Nephron progenitor cell (in vitro differentiated cells): ENCODE measurements around the gene RAPGEF1.
A peak's percentile ranks its signal among the peaks of the same experiment; 100 is the strongest.

Source experiments
- DNase-seq: peaks from one replicate; pipeline ENCODE4 v3.0.0; 2021
- H3K27ac Mint-ChIP-seq: 2 replicates; pipeline ENCODE4 v1.8.0; 2021; ENCODE audit warnings: mild to moderate bottlenecking, moderate library complexity, mixed read lengths
- H3K27me3 Mint-ChIP-seq: 2 replicates; pipeline ENCODE4 v1.8.0; 2021; ENCODE audit warnings: mild to moderate bottlenecking, low read depth, mixed read lengths; ENCODE audit not compliant: poor library complexity
- H3K36me3 Mint-ChIP-seq: 2 replicates; pipeline ENCODE4 v1.8.0; 2021; ENCODE audit warnings: low read depth, mixed read lengths
- H3K4me1 Mint-ChIP-seq: 2 replicates; pipeline ENCODE4 v1.8.0; 2021; ENCODE audit warnings: mixed read lengths
- H3K4me3 Mint-ChIP-seq: 2 replicates; pipeline ENCODE4 v1.8.0; 2021; ENCODE audit warnings: mild to moderate bottlenecking, moderate library complexity, mixed read lengths
- H3K9me3 Mint-ChIP-seq: 2 replicates; pipeline ENCODE4 v1.8.0; 2021; ENCODE audit warnings: mild to moderate bottlenecking, moderate library complexity, mixed read lengths
- TF ChIP-seq, protein P1 (sequence below): fragments of 200-600 bp; sonication (generic); IDR thresholded peaks from 2 replicates; pipeline ENCODE4 v1.5.0; 2021; ENCODE audit warnings: antibody characterized with exemption

RAPGEF1 gene

DNA sequence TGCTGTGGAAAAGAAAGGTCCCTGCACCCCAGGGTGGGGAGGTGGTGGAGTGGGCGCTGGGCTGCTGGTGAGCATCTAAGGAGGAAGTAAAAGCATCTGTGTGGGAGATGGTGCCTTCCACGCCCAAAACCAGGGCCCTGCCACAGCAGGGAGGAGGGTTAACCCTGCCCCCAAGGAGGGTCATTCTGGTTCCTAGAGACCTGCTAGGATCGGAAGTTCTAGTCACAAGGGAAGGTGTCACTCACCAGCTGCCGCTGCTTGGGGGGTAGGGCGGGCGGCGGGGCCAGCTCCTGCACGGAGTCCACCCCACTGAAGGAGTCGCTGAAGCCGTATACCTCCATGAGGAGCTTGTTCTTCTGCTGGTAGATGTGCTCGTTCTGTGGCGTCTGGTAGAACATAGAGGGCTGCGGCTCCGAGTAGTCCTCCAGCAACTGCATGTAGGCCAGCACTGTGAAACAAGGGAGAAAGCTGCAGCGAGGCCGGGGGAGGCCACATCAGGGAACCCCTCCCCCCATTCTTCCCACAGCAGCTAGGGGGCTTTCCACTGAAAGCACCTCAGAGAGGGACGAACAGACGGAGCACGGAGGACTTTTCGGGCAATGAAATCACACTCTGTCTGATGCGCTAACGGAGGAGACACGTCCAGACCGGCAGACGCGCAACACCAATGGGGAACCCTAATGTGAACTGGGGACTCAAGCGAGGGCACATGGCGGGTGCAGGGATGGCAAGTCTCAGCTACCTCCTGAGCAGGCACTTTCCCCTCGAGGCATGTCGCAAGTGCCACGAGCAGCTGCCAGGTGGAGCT lies 118.1 kb downstream of the RAPGEF1 start:
- peak overlapping the region; percentile 86 for H3K27ac Mint-ChIP-seq
- TF ChIP-seq, protein P1, sequence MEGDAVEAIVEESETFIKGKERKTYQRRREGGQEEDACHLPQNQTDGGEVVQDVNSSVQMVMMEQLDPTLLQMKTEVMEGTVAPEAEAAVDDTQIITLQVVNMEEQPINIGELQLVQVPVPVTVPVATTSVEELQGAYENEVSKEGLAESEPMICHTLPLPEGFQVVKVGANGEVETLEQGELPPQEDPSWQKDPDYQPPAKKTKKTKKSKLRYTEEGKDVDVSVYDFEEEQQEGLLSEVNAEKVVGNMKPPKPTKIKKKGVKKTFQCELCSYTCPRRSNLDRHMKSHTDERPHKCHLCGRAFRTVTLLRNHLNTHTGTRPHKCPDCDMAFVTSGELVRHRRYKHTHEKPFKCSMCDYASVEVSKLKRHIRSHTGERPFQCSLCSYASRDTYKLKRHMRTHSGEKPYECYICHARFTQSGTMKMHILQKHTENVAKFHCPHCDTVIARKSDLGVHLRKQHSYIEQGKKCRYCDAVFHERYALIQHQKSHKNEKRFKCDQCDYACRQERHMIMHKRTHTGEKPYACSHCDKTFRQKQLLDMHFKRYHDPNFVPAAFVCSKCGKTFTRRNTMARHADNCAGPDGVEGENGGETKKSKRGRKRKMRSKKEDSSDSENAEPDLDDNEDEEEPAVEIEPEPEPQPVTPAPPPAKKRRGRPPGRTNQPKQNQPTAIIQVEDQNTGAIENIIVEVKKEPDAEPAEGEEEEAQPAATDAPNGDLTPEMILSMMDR: no peak
- H3K4me1 Mint-ChIP-seq: peaks cover 48% of the 10 kb centered on the region
- peaks cover 2% of the 10 kb centered on the region for H3K27me3 Mint-ChIP-seq
- peaks cover 38% of the 10 kb centered on the region for H3K36me3 Mint-ChIP-seq
- H3K9me3 Mint-ChIP-seq: no peaks in the 10 kb centered on the region
- no peak for DNase-seq
- no peak overlapping the region for H3K4me3 Mint-ChIP-seq

DNA sequence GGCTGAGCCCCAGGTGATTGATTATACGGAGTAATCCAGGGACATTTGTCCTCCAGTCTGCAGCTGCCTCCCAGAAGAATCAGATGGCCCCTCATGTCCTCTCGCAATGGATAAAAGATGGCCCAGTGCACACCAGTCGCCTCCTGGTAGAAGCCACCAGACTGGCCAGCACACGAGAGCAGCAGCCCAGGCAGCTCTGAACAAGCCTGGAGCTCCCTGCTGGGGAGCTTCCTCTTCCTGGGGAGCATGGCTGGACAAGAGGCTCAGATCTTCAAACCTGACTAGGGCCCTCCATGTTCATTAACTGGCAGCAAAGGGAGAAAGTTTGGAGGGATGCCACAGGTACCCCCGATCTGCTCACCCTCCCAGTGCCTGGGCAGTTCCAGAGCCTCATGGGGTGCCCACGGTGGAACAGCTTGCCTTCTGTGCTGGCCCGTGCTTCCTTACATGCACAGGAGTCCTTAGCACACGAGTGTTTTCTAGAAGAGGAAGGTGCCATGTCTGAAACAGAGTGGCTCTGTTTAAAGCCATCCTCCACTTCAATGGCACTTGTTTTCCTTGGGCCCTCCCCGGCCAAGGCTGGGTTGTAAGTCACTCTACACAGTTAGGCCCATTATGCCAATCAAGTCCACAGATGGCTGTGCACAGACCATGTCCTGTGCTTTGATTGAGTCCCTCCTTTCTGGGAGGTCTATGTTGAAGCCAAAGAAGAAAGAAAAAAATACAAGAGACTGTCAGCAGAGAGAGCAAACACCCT lies 118.9 kb downstream of the RAPGEF1 start:
- DNase-seq: no peak
- Mint-ChIP-seq H3K27me3 (peaks cover 2% of the 10 kb centered on the region), H3K36me3 (peaks cover 46% of the 10 kb centered on the region), H3K4me3 (no peak overlapping the region), H3K27ac (peak overlapping the region; percentile 86), H3K4me1 (peaks cover 40% of the 10 kb centered on the region), H3K9me3 (no peaks in the 10 kb centered on the region)
- TF ChIP-seq, protein P1: no peak

DNA sequence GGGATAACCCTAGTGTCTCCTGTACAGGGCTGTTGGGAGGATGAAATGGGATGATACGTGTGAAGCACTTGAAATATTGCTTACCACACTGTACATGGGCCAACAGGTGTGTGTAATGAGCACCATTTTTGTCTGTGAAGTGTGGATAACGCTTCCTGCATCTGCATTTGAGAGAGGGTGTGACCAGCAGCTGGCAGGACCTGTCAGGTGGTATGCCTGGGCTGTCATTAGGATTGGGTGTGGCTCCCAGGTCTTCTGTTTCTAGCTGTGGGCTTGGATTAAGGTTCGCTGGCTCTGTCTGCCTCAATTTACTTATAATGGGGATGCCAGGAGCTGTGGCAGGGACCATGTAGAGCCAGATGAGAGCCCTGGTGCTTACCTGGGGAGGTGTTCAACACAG lies 120.2 kb downstream of the RAPGEF1 start:
- Mint-ChIP-seq H3K27ac (no peak overlapping the region), H3K27me3 (peaks cover 2% of the 10 kb centered on the region), H3K36me3 (peaks cover 57% of the 10 kb centered on the region), H3K9me3 (no peaks in the 10 kb centered on the region), H3K4me1 (peaks cover 27% of the 10 kb centered on the region), H3K4me3 (no peak overlapping the region)
- TF ChIP-seq, protein P1: no peak
- no peak for DNase-seq

DNA sequence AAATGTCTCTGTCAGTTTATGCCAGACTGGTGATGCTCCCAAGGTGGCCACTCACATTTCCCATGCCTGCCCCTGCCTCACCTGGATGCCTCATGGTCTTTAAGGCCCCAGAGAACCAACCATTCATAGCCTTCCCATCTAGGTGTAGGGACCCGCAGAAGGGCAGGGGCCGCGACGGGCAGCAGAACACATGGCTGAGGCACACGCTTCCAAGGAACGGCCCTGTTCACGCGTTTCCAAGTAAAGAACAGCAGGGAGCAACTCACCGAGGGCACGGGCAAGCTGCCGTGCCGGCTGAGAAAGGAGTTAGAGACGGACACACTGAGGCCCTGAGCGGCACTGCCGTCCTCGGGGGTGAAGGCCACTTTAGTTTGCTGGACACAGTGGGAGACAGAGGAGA lies 121.1 kb downstream of the RAPGEF1 start:
- Mint-ChIP-seq H3K4me3 (no peak overlapping the region), H3K4me1 (peaks cover 23% of the 10 kb centered on the region), H3K36me3 (peaks cover 63% of the 10 kb centered on the region), H3K9me3 (no peaks in the 10 kb centered on the region), H3K27me3 (peaks cover 2% of the 10 kb centered on the region), H3K27ac (no peak overlapping the region)
- TF ChIP-seq, protein P1: no peak
- DNase-seq: no peak

DNA sequence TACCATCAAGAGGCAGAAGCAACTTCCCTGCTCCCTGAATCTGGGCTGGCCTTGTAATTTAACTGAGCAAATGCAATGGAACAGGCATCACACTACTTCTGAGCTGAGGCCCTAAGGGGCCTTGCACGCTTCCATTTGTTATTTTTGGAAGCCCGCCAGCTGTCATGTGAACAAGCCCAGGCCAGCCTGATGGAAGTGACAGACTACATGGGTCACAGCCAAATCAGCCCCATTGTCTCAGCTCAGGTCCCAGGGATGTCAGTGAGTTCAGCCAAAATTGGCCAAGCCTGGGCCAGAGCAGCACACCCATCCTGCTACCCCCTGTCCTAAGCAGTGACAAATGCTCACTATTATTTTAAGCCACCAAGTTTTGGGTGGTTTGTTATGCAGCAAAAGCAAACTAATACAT lies 121.8 kb downstream of the RAPGEF1 start:
- Mint-ChIP-seq H3K4me1 (peaks cover 29% of the 10 kb centered on the region), H3K27ac (no peak overlapping the region), H3K4me3 (no peak overlapping the region), H3K36me3 (peaks cover 68% of the 10 kb centered on the region), H3K9me3 (no peaks in the 10 kb centered on the region), H3K27me3 (peaks cover 2% of the 10 kb centered on the region)
- no peak for DNase-seq
- TF ChIP-seq, protein P1: no peak
